SU-DHL-6 (cell line): ENCODE measurements around the gene WAS.
A peak's percentile ranks its signal among the peaks of the same experiment; 100 is the strongest.
"Not testable (repeated sequence)": the region's sequence is repeated elsewhere in the genome, so short reads cannot be mapped to it uniquely, and the experiment has no call there.

Experiments used
- H2AFZ ChIP-seq: fragments of 200-600 bp; sonication (generic); 2 replicates; pipeline ENCODE4 v1.6.1; 2014; ENCODE audit warnings: low read depth, mild to moderate bottlenecking, moderate library complexity, mixed read lengths, antibody characterized with exemption, low read length; ENCODE audit not compliant: severe bottlenecking
- H3F3A ChIP-seq: fragments of 200-600 bp; shearing (Covaris generic); 2 replicates; pipeline ENCODE4 v1.6.0; 2016; ENCODE audit warnings: antibody characterized with exemption, mild to moderate bottlenecking; ENCODE audit not compliant: insufficient read depth
- H3K27ac ChIP-seq: fragments of 200-600 bp; sonication (generic); 2 replicates; pipeline ENCODE4 v1.5.1; 2016; ENCODE audit warnings: low read depth, mild to moderate bottlenecking, low read length, moderate library complexity, mixed read lengths
- H3K27me3 ChIP-seq: fragments of 200-600 bp; sonication (generic), shearing (Covaris generic); 2 replicates; pipeline ENCODE4 v1.6.0; 2014; ENCODE audit warnings: mild to moderate bottlenecking, low read length
- H3K36me3 ChIP-seq: fragments of 200-600 bp; sonication (generic); 2 replicates; pipeline ENCODE4 v1.6.1; 2014; ENCODE audit warnings: mild to moderate bottlenecking, low read length, mixed read lengths
- H3K4me2 ChIP-seq: fragments of 300-600, 200-600 bp; shearing (Covaris generic), sonication (generic); 2 replicates; pipeline ENCODE4 v1.6.0; 2014; ENCODE audit warnings: low read length, low read depth, mild to moderate bottlenecking; ENCODE audit not compliant: poor library complexity, severe bottlenecking
- H3K4me3 ChIP-seq: fragments of 200-600 bp; sonication (generic); 2 replicates; pipeline ENCODE4 v1.5.1; 2014; ENCODE audit warnings: antibody characterized with exemption, low read length, mild to moderate bottlenecking, mixed read lengths; ENCODE audit not compliant: insufficient read depth, poor library complexity, severe bottlenecking
- H3K79me2 ChIP-seq: fragments of 200-600 bp; sonication (generic); 2 replicates; pipeline ENCODE4 v1.6.1; 2014; ENCODE audit warnings: mild to moderate bottlenecking, low read length, moderate library complexity; ENCODE audit not compliant: insufficient read depth
- H3K9ac ChIP-seq: fragments of 200-600 bp; sonication (generic); 2 replicates; pipeline ENCODE4 v1.7.0; 2014; ENCODE audit warnings: mild to moderate bottlenecking, low read length
- H3K9me2 ChIP-seq: fragments of 200-600 bp; sonication (generic); replicated peaks from 2 replicates; pipeline ENCODE4 v1.6.1; 2014; ENCODE audit warnings: low read length; ENCODE audit not compliant: insufficient read depth
- H3K9me3 ChIP-seq: fragments of 200-600 bp; sonication (generic); 2 replicates; pipeline ENCODE4 v1.6.1; 2014; ENCODE audit warnings: low read length, mixed read lengths; ENCODE audit not compliant: insufficient read depth
- H4K20me1 ChIP-seq: fragments of 200-600 bp; sonication (generic); 2 replicates; pipeline ENCODE4 v1.6.1; 2014; ENCODE audit warnings: low read depth, mild to moderate bottlenecking, antibody characterized with exemption, low read length, moderate library complexity, mixed read lengths
- EZH2phosphoT487 ChIP-seq: fragments of 200-600 bp; sonication (generic), shearing (Covaris generic); conservative IDR thresholded peaks from 2 replicates; pipeline ENCODE4 v1.6.1; 2018; ENCODE audit warnings: mild to moderate bottlenecking, antibody characterized with exemption, low read length, moderate library complexity, mixed read lengths
- TF ChIP-seq, protein P1 (sequence below): fragments of 200-600 bp; sonication (generic); IDR thresholded peaks from one replicate; pipeline ENCODE4 v1.5.1; 2017; ENCODE audit warnings: antibody characterized with exemption, mild to moderate bottlenecking, low read length, moderate library complexity; ENCODE audit not compliant: insufficient read depth, poor library complexity, severe bottlenecking

Gene WAS

DNA sequence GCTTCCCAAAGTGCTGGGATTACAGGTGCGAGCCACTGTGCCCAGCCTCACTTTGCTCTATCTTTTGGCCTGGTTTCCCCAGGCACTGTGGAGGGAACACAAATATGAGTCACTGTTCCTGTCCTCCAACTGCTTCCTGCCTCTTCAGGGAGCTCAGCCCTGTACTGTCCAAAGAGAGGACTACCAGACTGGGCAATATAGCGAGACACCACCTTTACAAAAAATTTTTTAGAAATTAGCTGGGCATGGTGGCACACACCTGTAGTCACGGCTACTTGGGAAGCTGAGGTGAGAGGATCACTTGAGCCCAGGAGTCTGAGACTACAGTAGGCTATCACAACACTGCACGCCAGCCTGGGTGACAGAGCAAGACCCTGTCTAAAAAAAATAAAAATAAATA is 16.9 kb upstream of the WAS start:
- Histone ChIP-seq H3K9ac (no peak overlapping the region), H3K9me3 (no peaks in the 10 kb centered on the region), H3K27me3 (no peaks in the 10 kb centered on the region), H4K20me1 (no peaks in the 10 kb centered on the region), H3K9me2 (no peaks in the 10 kb centered on the region), H3K27ac (no peak overlapping the region), H3K36me3 (no peaks in the 10 kb centered on the region), H2AFZ (no peak overlapping the region), H3K4me2 (no peak overlapping the region), H3F3A (no peaks in the 10 kb centered on the region), H3K4me3 (no peak overlapping the region), H3K79me2 (no peaks in the 10 kb centered on the region)
- TF ChIP-seq, protein P1, sequence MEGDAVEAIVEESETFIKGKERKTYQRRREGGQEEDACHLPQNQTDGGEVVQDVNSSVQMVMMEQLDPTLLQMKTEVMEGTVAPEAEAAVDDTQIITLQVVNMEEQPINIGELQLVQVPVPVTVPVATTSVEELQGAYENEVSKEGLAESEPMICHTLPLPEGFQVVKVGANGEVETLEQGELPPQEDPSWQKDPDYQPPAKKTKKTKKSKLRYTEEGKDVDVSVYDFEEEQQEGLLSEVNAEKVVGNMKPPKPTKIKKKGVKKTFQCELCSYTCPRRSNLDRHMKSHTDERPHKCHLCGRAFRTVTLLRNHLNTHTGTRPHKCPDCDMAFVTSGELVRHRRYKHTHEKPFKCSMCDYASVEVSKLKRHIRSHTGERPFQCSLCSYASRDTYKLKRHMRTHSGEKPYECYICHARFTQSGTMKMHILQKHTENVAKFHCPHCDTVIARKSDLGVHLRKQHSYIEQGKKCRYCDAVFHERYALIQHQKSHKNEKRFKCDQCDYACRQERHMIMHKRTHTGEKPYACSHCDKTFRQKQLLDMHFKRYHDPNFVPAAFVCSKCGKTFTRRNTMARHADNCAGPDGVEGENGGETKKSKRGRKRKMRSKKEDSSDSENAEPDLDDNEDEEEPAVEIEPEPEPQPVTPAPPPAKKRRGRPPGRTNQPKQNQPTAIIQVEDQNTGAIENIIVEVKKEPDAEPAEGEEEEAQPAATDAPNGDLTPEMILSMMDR = no peak
- no peak for TF ChIP-seq EZH2phosphoT487

DNA sequence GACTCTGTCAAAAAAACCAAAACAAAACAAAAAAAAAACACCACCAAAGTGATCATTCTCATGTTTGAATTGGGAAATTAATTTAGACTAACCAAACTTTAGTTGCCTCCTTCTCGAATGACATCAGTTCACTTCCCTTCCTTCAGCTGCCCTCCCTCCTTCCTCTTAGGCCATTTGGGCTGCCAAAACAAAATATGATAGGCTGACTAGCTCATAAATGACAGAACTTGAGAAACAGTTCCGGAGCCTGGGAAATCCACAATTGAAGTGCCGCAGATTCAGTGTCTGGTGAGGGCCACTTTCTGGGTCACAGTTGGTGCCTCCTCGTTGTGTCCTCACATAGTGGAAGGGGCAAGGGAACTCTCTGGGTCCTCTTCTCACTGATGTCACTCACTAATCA is 16.1 kb upstream of the WAS start:
- Histone ChIP-seq H4K20me1 (no peaks in the 10 kb centered on the region), H3K9me3 (no peaks in the 10 kb centered on the region), H3K4me2 (no peak overlapping the region), H3K36me3 (no peaks in the 10 kb centered on the region), H3K9ac (no peak overlapping the region), H2AFZ (no peak overlapping the region), H3K9me2 (no peaks in the 10 kb centered on the region), H3F3A (no peaks in the 10 kb centered on the region), H3K79me2 (no peaks in the 10 kb centered on the region), H3K4me3 (no peak overlapping the region), H3K27ac (no peak overlapping the region), H3K27me3 (no peaks in the 10 kb centered on the region)
- no peak for TF ChIP-seq EZH2phosphoT487
- TF ChIP-seq, protein P1 = no peak

DNA sequence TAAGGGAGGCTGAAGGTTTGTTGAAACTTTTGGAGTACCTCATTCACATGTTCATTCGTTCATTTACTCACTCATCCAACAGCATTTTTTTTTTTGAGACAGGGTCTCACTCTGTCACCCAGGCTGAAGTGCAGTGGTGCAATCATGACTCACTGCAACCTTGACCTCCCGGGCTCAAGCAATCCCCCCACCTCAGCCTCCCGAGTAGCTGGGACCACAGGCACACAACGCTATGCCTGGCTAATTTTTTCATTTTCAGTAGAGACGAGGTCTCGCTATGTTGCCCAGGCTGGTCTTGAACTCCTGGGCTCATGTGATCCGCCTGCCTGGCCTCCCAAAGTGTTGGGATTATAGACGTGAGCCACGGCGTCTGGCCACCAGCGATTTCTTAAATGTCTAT is 15.4 kb upstream of the WAS start:
- H3K4me2 ChIP-seq, H3K9me3 ChIP-seq, H3K27me3 ChIP-seq, H3K9me2 ChIP-seq, H4K20me1 ChIP-seq, H3F3A ChIP-seq, H3K4me3 ChIP-seq, H3K36me3 ChIP-seq, H3K27ac ChIP-seq, H2AFZ ChIP-seq, H3K79me2 ChIP-seq, H3K9ac ChIP-seq: not testable (repeated sequence)

DNA sequence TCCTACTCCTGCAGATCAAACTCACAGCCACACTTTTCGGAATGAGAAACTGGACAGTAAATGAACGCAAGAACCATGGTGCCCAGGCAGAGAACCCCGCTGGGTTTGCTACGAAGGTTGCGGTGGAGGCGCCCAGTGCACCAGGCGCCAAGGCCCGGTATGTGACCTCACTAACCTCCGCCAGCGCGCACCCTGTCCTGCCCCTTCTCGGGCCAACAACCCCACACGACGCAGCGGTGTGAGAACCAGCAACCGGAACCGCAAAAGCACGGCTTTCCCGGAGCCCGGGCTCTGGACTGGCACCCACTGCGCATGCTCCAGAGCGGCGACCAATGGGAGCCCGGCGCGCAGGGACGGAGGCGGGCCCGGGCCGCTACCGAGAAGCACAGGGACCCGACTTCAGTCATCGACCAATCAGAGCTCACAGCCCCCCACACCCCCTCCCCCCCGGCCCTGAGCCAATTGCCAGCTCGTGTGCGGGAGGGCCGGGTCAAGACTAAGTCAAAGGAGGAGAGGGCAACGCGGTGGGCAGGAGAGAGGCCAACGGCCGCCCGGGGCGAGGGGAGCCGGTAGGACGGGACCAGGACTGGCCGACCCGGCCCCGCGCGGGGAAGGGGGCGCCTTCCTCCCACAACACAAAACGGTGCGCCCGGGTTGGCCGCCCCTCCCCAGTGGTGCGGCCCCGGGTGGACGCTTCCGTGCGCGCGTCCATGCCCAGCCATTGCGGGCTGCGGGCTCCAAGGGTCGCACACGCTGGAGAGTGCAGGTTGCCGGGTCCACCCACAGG is 7.3 kb upstream of the WAS start:
- H3K27ac ChIP-seq = peak overlapping the region; percentile 68

More for the DNA sequence above, 7.3 kb upstream of the WAS start:
- H3K9me3 ChIP-seq = no peaks in the 10 kb centered on the region
- H3K27me3 ChIP-seq = no peaks in the 10 kb centered on the region
- H3K4me3 ChIP-seq = peak overlapping the region; percentile 84
- H3K36me3 ChIP-seq = no peaks in the 10 kb centered on the region
- no peaks in the 10 kb centered on the region for H4K20me1 ChIP-seq
- H3K9ac ChIP-seq = peak overlapping the region; percentile 97
- peak overlapping the region; percentile 75 for H3K4me2 ChIP-seq
- no peaks in the 10 kb centered on the region for H3K9me2 ChIP-seq
- no peak overlapping the region for H2AFZ ChIP-seq
- H3F3A ChIP-seq = 0 out of 2 replicates have a peak, but pooled peaks cover 3% of the 10 kb centered on the region
- TF ChIP-seq, protein P1 = no peak
- no peak for TF ChIP-seq EZH2phosphoT487
- no peaks in the 10 kb centered on the region for H3K79me2 ChIP-seq
